Erythroblast (primary cell): ENCODE results near the gene KCTD10.

ENCODE experiments used
- GATA1 ChIP-seq: IDR thresholded peaks from 2 replicates; pipeline ENCODE4 v1.6.1; 2011; ENCODE audit warnings: low read depth, mild to moderate bottlenecking, control low read depth, low read length, moderate library complexity
- POLR2A ChIP-seq: IDR thresholded peaks from 2 replicates; pipeline ENCODE4 v1.6.1; 2011; ENCODE audit warnings: mild to moderate bottlenecking, low read length

DNA sequence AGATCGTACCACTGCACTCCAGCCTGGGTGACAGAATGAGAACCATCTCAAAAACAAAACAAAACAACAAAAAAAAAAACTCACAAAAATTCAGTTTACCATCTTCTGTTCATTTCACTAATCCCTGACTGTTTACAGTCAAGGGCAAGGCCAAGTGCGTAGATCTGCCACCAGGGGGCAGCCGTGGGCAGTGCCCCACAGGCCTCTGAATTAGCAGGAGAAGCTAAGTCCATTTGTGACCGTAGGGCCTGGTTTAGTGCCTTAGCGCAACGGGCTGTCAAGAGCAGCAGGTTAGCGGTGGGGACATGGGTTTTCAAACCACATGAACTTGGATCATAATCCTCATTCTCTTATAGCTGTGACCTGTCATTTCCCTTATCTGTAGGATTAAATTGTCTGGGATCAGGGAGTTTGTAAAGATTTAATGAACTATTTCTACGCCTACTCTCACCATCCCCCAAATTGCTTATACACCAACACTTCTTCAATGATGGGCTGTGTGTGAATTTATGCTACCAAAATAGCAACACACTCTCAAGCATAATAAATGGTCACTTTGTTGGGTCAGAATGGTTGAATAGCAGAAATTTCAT is 49.0 kb downstream of the KCTD10 start:
- TF ChIP-seq POLR2A (no peak), GATA1 (no peak)
